Peyer's patch (tissue), 4 donors: ENCODE results near the gene DISC1.

Experiments
- CTCF ChIP-seq, 6 experiments: fragments of 450-650 bp in 4 of 6; fragments of 200-600 bp in 2 of 6; sonication (generic) in 1 of 6; IDR thresholded peaks; one replicate each; pipeline ENCODE4 v1.5.1; 2017 to 2019; ENCODE audit warnings: antibody characterized with exemption in 6 of 6, mild to moderate bottlenecking in 3 of 6, moderate library complexity in 1 of 6
- POLR2A ChIP-seq, 2 donors: fragments of 450-650 bp; IDR thresholded peaks; one replicate each; pipeline ENCODE4 v1.5.1; 2017; ENCODE audit warnings: antibody characterized with exemption in 2 of 2, mild to moderate bottlenecking in 2 of 2, moderate library complexity in 2 of 2

DNA sequence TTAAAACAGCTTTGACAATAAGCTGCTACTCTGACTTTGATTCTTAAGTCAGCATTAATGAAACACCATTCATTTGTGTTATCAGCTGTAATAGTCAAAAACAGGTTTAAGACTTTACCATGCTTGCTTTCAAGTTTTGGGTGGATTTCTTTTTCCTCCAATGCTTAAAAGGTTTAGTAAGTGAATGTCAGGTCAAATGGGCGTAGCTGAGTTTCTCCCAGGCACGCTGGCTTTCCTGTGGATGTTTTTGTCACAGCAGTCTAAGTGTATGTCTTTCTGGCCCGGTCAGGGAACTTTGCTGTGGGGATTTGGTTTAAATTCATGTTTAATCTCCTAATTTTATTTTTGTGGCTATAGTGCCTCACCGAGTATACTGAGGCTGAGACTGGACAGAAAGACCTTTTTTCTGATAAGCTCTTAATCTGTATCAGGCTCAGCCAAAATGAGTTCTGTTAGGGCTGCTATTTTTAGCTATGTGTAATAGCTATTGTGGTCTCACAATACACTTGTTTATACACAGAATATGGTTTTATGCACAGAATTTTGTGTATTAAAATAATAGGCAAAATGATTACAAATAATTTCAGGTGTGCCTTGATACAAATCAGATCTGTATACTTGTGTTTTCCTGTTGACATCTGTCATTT lies 292.8 kb downstream of the DISC1 start:
- no peak for TF ChIP-seq CTCF (IDR thresholded peaks at IDR 0.05)
- no peak for TF ChIP-seq POLR2A (IDR thresholded peaks at IDR 0.05)
